ENCODE data around the gene C18orf63.

C18orf63 gene

DNA sequence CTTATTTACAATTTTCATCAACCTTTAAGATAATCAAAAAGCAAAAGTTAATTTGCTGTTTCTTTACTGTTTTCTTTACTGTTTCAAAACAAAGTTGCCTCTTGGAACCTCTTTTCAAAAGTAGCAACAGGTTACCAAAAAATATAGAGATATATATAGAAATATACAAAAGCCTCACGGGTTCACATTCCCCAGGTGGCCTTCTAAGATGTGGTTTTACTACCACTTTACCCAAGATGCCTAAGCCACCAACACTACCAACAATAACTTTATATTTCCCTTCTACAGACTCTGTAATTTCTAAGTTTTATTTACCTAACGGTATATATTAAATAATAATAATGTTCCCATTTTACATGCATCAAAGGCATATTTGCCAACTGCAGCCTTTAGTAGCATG, 28.8 kb upstream of the C18orf63 start:
- FAIRE-seq = no peak
- no peak for TF ChIP-seq CTCF (IDR thresholded peaks at IDR 0.05; ENCODE audit: insufficient read depth, missing control alignments)
- DNase-seq (ENCODE audit: insufficient read length, low spot score) = no peak

DNA sequence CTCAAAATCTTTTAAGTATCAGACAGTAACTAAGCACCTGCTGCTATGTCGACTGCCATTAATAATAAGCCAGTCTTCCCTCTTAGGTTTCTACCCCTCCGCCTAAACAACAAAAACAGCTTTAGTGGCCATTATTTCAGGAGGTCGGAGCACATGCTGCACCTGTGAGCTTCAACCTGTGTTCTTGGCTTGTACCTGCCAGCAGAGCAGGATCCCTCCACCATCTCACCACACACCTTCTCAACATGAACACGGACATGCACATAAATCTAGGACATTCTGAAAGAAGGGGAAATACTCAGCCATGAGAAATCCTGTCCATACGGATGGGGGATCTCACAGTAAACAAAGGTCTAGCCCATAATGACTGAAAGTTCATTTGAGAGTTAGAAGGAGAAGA, 27.6 kb upstream of the C18orf63 start:
- FAIRE-seq = no peak
- peak; percentile 26 for DNase-seq (ENCODE audit: insufficient read length, low spot score)
- no peak for TF ChIP-seq CTCF (IDR thresholded peaks at IDR 0.05; ENCODE audit: insufficient read depth, missing control alignments)

GRCh38 chr18:74288730-74289129, 26.9 kb upstream of the C18orf63 start:
- TF ChIP-seq CTCF (IDR thresholded peaks at IDR 0.05; ENCODE audit: insufficient read depth, missing control alignments) = no peak
- DNase-seq (ENCODE audit: insufficient read length, low spot score) (peak; percentile 18), FAIRE-seq (peak; percentile 93)

GRCh38 chr18:74289137-74289536, 26.5 kb upstream of the C18orf63 start:
- FAIRE-seq (no peak), DNase-seq (ENCODE audit: insufficient read length, low spot score) (no peak)
- no peak for TF ChIP-seq CTCF (IDR thresholded peaks at IDR 0.05; ENCODE audit: insufficient read depth, missing control alignments)

GRCh38 chr18:74290021-74290420, 25.6 kb upstream of the C18orf63 start:
- TF ChIP-seq CTCF (IDR thresholded peaks at IDR 0.05; ENCODE audit: insufficient read depth, missing control alignments) = no peak
- DNase-seq (ENCODE audit: insufficient read length, low spot score) (no peak), FAIRE-seq (no peak)

- DNase-seq (ENCODE audit: insufficient read length, low spot score) = no peak
- FAIRE-seq = no peak
- TF ChIP-seq CTCF (IDR thresholded peaks at IDR 0.05; ENCODE audit: insufficient read depth, missing control alignments) = no peak
Observed at GRCh38 chr18:74290794-74291471, 24.7 kb upstream of the C18orf63 start.

DNA sequence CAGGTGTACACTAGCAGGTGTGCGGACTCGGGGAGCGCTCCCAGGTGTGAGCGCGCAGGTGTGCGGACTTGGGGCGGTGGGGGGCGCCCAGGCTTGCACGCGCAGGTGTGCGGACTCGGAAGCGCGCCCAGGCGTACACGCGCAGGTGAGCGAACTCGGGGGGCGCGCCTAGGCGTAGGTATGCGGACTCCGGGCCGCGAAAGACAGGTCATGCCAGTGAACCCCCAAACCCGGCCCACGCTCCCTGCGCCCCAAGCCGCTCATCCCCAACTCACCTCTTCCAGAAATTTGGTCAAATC, 24.2 kb upstream of the C18orf63 start:
- FAIRE-seq (no peak), DNase-seq (ENCODE audit: insufficient read length, low spot score) (no peak)
- TF ChIP-seq CTCF (IDR thresholded peaks at IDR 0.05; ENCODE audit: insufficient read depth, missing control alignments) = no peak

Data from D721Med (cell line).